Peyer's patch (tissue), 4 donors: ENCODE measurements around the gene IGLON5. TPM values are rescaled to one million over a fixed set of nuclear protein-coding genes. Genes with fewer than 3 reads are reported as not detected.

Source experiments
- DNase-seq, 3 donors: peaks; one replicate each; pipeline ENCODE4 v3.0.0-alpha.2; 2017 to 2019
- H3K27ac ChIP-seq, 4 donors: fragments of 200-600 bp; sonication (generic); one replicate each; pipeline ENCODE4 v1.5.1; 2016 to 2019
- H3K27me3 ChIP-seq, 2 donors: fragments of 200-600 bp; sonication (generic); one replicate each; pipeline ENCODE4 v1.5.1; 2019
- H3K36me3 ChIP-seq, 3 donors: fragments of 200-600 bp; sonication (generic); one replicate each; pipeline ENCODE4 v1.5.1; 2016 to 2019
- H3K4me1 ChIP-seq, 4 donors: fragments of 200-600 bp; sonication (generic); one replicate each; pipeline ENCODE4 v1.5.1; 2016 to 2019
- H3K4me3 ChIP-seq, 4 donors: fragments of 200-600 bp; sonication (generic); 1 replicate in 3 of 4; 2 replicates in 1 of 4; pipeline ENCODE4 v1.5.1; 2016 to 2019; ENCODE audit warnings: mild to moderate bottlenecking in 1 of 4
- H3K9me3 ChIP-seq, 4 donors: fragments of 200-600 bp; sonication (generic); one replicate each; pipeline ENCODE4 v1.5.1; 2016 to 2019; ENCODE audit warnings: mild to moderate bottlenecking in 1 of 4
- POLR2A ChIP-seq, 2 donors: fragments of 450-650 bp; IDR thresholded peaks; one replicate each; pipeline ENCODE4 v1.5.1; 2017; ENCODE audit warnings: antibody characterized with exemption in 2 of 2, mild to moderate bottlenecking in 2 of 2, moderate library complexity in 2 of 2
- total RNA-seq, 4 donors: library from RNA; depleted of rRNA; stranded (reverse); fragments of >200 nt; gene quantifications; one replicate each; pipeline ENCODE4 v1.1.0, GENCODE V29; 2016
- TF ChIP-seq, protein P1 (sequence below), 6 experiments: fragments of 450-650 bp in 4 of 6; fragments of 200-600 bp in 2 of 6; sonication (generic) in 1 of 6; IDR thresholded peaks; one replicate each; pipeline ENCODE4 v1.5.1; 2017 to 2019; ENCODE audit warnings: antibody characterized with exemption in 6 of 6, mild to moderate bottlenecking in 3 of 6, moderate library complexity in 1 of 6

IGLON5 gene
- total RNA-seq, 4 donors from 2014 or later, result not detected

DNA sequence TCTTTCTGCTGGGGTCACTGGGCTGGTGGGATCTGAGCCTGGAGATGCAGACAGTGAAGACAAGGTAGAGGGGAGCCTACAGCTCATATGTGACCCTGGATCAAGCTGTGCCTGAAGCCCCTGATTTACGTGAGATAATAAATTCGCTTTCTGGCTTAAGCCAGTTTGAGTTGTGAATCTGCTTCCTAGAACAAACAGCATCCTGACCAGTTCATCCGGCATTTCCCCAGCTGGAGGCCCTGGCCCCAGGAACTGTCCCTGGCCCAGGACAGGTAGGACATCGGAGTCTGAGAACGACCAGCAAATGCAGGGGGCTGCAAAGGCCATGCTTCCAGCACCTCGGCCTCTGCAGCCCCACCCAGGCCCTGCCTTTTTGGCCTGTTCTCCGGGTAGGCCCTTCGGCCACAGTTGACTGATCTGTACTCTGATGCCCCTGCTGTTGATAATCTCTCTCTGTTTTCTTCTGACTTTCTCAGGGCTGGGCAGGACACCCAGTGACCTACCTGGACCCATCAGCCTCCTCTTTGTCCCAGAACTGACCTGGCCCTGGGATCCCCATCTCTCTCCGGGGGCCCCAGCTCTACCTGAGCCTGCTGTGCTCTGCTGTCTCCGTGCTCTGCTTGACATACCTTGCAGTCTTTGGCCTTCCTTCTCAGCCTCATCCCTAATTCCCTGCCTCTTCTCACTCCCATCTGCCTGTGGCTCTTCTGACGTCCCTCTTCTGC lies 40.0 kb downstream of the IGLON5 start:
- no peaks in the 10 kb centered on the region for H3K27me3 ChIP-seq
- no peak overlapping the region for H3K4me3 ChIP-seq
- no peaks in the 10 kb centered on the region for H3K9me3 ChIP-seq
- no peaks in the 10 kb centered on the region for H3K4me1 ChIP-seq
- no peak for DNase-seq
- no peak for TF ChIP-seq POLR2A (IDR thresholded peaks at IDR 0.05)
- TF ChIP-seq, protein P1, sequence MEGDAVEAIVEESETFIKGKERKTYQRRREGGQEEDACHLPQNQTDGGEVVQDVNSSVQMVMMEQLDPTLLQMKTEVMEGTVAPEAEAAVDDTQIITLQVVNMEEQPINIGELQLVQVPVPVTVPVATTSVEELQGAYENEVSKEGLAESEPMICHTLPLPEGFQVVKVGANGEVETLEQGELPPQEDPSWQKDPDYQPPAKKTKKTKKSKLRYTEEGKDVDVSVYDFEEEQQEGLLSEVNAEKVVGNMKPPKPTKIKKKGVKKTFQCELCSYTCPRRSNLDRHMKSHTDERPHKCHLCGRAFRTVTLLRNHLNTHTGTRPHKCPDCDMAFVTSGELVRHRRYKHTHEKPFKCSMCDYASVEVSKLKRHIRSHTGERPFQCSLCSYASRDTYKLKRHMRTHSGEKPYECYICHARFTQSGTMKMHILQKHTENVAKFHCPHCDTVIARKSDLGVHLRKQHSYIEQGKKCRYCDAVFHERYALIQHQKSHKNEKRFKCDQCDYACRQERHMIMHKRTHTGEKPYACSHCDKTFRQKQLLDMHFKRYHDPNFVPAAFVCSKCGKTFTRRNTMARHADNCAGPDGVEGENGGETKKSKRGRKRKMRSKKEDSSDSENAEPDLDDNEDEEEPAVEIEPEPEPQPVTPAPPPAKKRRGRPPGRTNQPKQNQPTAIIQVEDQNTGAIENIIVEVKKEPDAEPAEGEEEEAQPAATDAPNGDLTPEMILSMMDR (IDR thresholded peaks at IDR 0.05), result no peak
- peaks cover 0 to 43% (median 0%) of the 10 kb centered on the region in 3 donors for H3K36me3 ChIP-seq
- H3K27ac ChIP-seq, result peak overlapping the region in 1 of 4 donors; percentile 64

DNA sequence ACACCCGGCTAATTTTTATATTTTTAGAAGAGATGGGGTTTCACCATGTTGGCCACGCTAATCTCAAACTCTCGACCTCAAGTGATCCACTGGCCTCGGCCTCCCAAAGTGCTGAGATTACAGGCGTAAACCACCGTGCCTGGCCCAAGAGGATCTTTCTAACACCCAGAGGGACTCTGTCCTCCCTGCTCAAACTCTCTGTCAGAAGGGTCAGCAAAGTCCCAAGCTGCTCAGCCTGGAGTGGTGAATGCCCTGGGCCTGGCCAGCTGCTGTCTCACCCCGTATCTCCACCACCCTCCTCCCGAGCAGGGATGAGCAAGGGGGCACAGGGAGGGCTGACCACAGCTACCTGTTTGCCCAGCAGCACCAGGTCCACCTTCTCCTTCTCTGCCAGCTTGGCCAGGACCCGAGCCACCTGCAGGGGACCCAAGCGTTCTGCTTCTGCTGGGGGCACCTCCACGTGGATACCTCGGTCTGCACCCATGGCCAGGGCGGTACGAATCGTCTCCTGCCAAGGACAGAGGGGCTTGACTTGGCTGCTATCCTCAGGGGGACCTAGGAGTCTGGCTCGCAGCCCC lies 41.4 kb downstream of the IGLON5 start:
- Histone ChIP-seq H3K27ac (no peak overlapping the region), H3K4me3 (no peak overlapping the region), H3K9me3 (no peaks in the 10 kb centered on the region), H3K27me3 (no peaks in the 10 kb centered on the region), H3K4me1 (no peaks in the 10 kb centered on the region), H3K36me3 (peaks cover 0 to 38% (median 0%) of the 10 kb centered on the region in 3 donors)
- no peak for DNase-seq
- no peak for TF ChIP-seq POLR2A (IDR thresholded peaks at IDR 0.05)
- TF ChIP-seq, protein P1 (IDR thresholded peaks at IDR 0.05), result no peak

DNA sequence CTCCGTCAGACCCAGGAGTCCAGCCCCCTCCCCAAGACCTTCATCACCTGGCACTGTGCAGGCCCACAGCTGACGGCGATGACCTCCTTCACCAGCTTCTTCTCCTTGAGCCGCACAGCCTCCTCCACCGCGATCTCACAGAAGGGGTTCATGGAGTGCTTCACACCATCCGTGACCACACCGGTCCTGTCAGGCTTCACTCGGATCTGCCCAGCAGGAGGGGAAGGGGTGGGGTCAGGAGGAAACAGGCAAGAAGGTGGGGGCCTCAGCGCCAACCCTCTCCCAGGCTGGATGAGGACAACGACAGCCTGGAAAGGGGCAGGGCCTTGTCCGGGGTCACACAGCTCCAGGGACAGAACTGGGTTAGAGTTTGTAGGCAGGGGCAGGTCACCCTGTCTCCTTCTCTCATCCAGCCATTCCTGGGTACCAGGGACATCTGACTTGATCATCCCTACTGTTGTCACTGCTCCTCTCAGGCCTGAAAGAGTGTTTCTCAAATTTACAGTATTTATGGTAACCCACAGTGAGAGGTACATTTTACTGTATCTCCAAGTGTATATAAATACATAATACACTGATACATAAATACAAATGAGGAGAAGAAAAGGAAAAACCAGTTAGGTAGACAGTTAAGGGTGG lies 42.8 kb downstream of the IGLON5 start:
- Histone ChIP-seq H3K27ac (no peak overlapping the region), H3K27me3 (no peaks in the 10 kb centered on the region), H3K4me1 (no peaks in the 10 kb centered on the region), H3K4me3 (no peak overlapping the region), H3K36me3 (peaks cover 0 to 38% (median 0%) of the 10 kb centered on the region in 3 donors), H3K9me3 (no peaks in the 10 kb centered on the region)
- DNase-seq, result no peak
- no peak for TF ChIP-seq POLR2A (IDR thresholded peaks at IDR 0.05)
- TF ChIP-seq, protein P1 (IDR thresholded peaks at IDR 0.05), result no peak

DNA sequence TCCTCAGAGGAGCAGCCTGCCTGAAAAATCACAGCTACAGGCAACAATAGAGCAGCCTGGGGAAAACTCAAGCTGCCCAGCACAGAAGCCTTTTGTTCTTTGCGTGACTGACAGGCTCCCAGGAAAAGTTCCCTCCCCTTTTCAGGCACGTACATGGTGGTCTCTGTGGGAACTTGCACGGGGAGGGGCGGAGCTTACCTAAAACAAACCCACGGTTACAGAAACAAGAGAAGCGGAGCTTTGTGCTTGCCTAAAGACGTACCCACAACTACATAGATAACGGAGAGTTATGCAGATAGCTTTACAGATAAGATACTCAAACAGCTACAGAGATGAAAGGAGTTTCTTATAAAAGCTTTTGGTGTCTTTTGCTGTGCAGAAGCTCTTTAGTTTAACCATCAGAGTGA lies 43.3 kb downstream of the IGLON5 start:
- Histone ChIP-seq H3K27ac (no peak overlapping the region), H3K4me1 (no peaks in the 10 kb centered on the region), H3K36me3 (peaks cover 0 to 34% (median 0%) of the 10 kb centered on the region in 3 donors), H3K9me3 (no peaks in the 10 kb centered on the region), H3K27me3 (no peaks in the 10 kb centered on the region), H3K4me3 (no peak overlapping the region)
- DNase-seq, result no peak
- TF ChIP-seq, protein P1 (IDR thresholded peaks at IDR 0.05), result no peak
- no peak for TF ChIP-seq POLR2A (IDR thresholded peaks at IDR 0.05)

DNA sequence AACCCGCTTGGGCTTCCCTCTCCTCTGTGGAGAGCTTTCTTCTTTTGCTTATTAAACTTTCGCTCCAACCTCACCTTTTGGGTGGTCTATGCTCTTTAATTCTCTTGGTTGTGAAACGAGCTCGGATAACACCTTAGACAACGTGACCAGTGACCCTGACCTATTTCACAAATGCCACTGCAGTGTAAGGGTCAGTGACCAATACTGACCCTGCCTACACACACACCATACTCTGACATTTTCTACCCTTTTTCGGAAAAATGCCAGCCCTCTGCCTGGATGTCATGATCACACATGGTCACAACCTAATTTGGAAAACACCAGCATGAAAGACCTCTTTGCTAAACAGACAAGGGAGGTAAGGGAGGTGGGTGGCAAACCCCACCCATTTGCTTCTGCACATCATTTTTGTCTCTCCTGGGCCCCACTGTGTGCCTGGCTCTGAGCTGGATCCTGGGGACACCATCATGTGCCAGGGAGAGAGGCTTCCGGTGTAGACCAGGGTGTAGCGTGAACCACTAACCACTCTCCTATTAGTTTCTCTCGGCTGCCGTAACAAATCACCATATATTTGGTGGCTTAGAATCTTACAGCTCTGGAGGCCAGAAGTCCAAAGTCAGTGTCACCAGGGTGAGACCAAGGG lies 44.8 kb downstream of the IGLON5 start:
- Histone ChIP-seq H3K27ac (no peak overlapping the region), H3K4me1 (no peaks in the 10 kb centered on the region), H3K4me3 (no peak overlapping the region), H3K9me3 (no peaks in the 10 kb centered on the region), H3K27me3 (no peaks in the 10 kb centered on the region), H3K36me3 (peaks cover 0 to 22% (median 0%) of the 10 kb centered on the region in 3 donors)
- DNase-seq, result no peak
- TF ChIP-seq, protein P1 (IDR thresholded peaks at IDR 0.05), result no peak
